GM19328 (cell line): ENCODE data around the gene SLC22A8.
"Not testable (repeated sequence)": the region's sequence is repeated elsewhere in the genome, so short reads cannot be mapped to it uniquely, and the experiment has no call there.

Source experiments
- ATAC-seq: cut with Tn5 transposase; IDR thresholded peaks from one replicate; pipeline ENCODE4 v1.9.1; 2021; ENCODE audit warnings: mild to moderate bottlenecking, moderate library complexity; ENCODE audit not compliant: unreplicated experiment

Gene SLC22A8

GRCh38 chr11:62994775-62995174 is 20.9 kb downstream of the SLC22A8 start:
- no peak for ATAC-seq

GRCh38 chr11:62988276-62988675 is 27.4 kb downstream of the SLC22A8 start:
- ATAC-seq = no peak

DNA sequence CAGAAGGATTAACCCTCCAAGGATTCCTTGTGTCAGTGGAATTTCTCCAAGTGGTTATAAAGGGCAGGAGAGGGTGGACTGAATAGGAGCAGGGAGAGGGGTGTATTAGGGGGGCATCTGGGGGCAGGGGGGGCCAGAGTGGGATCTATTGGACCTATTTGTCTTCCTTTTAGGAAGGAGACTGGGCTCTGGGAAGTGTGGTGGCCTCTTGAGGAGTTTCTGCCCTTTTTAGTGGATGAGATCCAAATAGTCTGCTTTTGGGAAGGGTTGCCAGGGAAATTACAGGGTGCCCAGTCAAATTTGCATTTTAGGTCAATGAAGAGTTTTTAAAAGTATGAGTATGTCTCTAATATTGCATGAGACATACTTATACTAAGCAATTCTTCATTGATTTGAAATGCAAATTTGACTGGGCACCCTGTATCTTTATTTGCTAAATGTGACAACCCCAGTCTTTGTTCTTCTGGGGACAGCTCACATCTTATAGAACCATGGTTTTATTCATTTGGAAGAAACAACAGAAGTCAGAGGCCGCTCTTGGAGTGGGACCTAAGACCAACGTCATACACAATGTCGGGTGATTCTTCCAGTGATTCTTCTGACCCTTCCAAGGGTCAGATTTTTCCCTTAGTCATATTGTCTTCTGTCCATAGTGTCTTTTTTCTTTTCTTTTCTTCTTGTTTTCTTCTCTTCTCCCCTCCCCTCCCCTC is 30.4 kb downstream of the SLC22A8 start:
- no peak for ATAC-seq

DNA sequence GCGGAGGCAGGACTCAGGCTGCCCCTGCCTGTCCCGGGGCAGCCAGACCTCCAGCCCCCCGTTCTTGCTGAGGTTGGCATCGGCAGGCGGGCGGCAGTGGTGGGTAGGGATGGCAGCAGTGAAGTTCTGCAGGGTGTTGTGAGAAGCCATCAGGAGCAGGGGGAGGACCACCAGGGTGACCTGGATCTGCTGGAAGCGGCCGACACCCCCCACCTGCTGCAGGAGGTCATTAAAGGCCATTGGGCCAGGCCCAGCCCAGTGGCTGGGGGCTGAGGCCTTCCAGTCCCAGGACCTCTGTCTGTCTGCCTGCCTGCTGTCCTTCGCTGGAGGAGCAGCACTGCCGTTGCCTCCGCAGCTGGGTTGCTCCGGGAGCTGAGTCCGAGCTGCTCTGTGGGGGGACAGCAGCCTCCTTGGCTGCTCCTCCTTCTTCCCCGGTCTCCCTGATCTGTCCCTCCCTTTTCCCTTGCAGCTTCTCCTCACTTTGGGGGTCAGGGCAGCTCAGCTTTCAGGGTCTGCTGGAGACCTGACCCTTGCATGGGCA is 31.1 kb downstream of the SLC22A8 start, which contains the start of gene SLC22A6:
TSS of gene SLC22A6 (minus strand) at position 517 of the 541 bp plus-strand sequence. CDS start at position 240, 277 bp downstream.
- ATAC-seq = no peak

GRCh38 chr11:62983536-62984199 is 32.0 kb downstream of the SLC22A8 start:
- no peak for ATAC-seq

- no peak for ATAC-seq
These were observed 33.9 kb downstream of the SLC22A8 start for GRCh38 chr11:62981743-62982142.

GRCh38 chr11:62980133-62980760 is 35.4 kb downstream of the SLC22A8 start:
- no peak for ATAC-seq

DNA sequence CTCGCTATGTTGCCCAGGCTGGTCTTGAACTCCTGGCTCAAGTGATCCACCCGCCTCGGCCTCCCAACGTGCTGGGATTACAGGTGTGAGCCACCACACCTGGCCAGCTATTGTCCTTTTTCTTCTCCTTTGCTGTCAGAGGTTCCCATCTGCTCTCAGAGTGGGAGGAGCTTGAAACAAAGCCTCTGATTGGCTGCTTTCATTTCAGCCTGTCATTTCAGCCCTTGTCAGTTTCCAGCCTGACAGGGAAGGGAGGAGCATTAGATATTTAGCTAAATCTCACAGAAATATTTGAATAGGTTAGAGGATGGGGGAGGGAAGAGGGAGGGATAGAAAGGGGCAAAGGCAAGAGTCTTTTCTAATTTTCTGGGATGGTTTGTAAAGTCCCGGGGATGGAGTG is 39.5 kb downstream of the SLC22A8 start:
- no peak for ATAC-seq

GRCh38 chr11:62974848-62975522 is 40.7 kb downstream of the SLC22A8 start:
- ATAC-seq = no peak

DNA sequence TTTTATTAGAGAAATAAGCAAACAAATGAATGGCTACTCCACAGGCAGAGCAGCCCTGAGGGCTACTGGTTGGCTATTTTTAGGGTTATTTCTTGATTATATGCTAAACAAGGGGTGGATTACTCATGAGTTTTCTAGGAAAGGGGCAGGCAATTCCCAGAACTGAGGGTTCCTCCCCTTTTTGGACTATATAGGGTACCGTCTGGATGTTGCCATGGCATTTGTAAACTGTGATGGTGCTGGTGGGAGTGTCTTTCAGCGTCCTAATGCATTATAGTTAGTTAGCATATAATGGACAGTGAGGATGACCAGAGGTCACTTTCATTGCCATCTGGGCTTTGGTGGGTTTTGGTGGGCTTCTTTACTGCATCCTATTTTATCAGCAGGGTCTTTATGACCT is 50.1 kb downstream of the SLC22A8 start:
- ATAC-seq = no peak

GRCh38 chr11:62962391-62962790 is 53.2 kb downstream of the SLC22A8 start:
- no peak for ATAC-seq

- ATAC-seq = no peak
These were observed 54.5 kb downstream of the SLC22A8 start for GRCh38 chr11:62961017-62961570.

DNA sequence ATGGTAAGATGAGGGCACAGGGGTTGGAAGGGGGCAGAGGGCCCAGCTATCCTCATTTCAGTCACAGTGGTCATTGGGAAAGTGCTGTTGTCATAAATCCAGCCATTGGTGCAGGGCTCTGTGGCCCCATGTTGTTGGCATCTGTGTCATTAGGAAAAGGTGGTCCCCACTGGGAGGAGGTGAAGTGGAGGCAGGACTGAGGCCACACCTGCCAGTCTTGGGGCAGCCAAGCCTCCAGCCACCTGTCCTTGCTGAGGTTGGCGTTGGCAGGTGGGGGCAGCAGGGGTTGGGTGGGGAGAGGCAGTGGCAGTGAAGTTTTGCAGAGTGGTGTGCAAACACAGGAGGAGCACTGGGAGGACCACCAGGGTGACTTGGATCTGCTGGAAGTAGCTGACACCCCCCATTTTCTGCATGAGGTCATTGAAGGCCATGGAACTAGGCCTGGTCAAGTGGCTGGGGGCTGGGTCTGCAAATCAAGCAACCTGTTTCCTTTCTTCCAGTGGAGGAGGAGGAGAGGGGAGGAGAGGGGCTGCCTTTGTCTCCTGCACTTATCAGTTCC is 56.1 kb downstream of the SLC22A8 start:
- ATAC-seq = no peak

DNA sequence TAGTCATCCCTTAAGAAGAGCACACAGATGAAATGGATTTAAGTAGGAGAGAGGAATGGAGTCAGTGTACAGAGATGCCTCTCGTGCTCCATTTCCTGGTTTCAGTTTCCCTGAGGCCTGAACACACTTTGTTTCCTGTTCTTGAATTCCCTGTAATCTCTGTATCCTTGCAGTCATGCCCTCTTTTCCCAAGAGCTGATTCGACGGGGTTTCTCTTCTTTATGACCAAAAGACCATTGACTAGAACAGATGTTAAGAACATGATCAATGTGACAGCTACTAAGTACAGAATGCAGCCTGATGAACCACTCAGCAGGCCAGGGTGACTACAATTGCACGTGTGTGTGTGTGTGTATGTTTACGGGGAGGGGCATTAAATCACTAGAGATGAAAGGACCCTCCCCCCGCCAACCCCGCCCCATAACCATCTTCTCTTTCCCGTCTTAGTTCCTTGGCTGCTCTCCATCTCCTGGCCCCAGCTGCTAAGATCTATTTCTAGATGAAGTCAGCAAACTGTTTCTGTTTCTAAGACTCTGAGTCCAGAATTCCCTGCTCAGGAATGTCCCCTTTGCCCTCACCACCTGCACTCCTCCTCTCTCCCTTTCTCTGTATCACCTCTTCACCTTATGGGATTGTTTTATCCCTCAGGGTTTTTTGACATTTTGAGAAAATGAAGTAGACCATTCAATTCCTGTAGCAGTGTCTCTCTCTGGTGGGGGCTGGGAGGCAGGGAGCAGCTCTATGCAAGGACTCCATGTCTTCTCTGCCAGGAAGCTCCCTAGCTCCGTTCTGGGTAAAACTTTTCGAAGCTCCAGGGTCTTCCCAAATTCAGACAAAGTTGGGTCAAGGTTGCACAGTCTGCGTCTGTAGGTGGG is 56.9 kb downstream of the SLC22A8 start:
- no peak for ATAC-seq

GRCh38 chr11:62957147-62957546 is 58.5 kb downstream of the SLC22A8 start:
- no peak for ATAC-seq

GRCh38 chr11:62954478-62954877 is 61.2 kb downstream of the SLC22A8 start:
- no peak for ATAC-seq

DNA sequence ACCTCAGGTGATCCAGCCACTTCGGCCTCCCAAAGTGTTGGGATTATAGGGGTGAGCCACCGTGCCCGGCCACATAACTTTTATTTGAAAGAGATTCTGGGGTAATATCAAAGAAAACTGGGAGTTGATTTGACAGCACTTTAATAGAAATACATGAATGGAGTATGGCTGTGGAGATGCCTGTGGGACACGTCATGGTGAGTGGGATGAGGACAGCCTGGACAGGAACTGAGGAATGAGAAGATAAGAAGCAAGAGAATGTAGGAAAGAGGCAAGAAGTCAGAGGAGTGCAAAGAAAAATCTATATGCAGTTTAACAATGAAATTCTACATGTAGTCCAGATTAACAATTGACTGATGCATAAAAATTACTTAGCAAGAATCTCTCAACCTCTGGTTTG is 61.8 kb downstream of the SLC22A8 start:
- no peak for ATAC-seq

- no peak for ATAC-seq
These were observed 66.8 kb downstream of the SLC22A8 start for GRCh38 chr11:62948765-62949320.

DNA sequence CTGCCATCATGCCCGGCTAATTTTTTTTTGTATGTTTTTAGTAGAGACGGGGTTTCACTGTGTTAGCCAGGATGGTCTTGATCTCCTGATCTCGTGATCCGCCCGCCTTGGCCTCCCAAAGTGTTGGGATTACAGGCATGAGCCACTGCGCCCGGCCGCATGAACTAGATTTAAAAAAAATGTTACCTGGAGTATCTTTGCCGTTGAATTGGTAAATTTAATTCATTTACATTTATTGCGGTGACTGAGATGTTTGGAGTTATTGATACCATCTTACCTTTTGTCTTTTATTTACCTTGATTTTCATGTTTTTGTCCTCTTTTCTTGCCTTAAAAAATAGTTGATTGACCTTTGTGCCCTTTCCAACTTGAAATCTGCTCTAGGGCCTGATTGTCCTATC is 70.1 kb downstream of the SLC22A8 start:
- not testable (repeated sequence) for ATAC-seq
